Measurements from ENCODE around the gene MCRS1. TPM values are rescaled to one million over a fixed set of nuclear protein-coding genes. Genes with fewer than 3 reads are reported as not detected.
A peak's percentile ranks its signal among the peaks of the same experiment; 100 is the strongest.

MCRS1 gene
- total RNA-seq, 1 experiment from 2014 or later, result 86.8 TPM

DNA sequence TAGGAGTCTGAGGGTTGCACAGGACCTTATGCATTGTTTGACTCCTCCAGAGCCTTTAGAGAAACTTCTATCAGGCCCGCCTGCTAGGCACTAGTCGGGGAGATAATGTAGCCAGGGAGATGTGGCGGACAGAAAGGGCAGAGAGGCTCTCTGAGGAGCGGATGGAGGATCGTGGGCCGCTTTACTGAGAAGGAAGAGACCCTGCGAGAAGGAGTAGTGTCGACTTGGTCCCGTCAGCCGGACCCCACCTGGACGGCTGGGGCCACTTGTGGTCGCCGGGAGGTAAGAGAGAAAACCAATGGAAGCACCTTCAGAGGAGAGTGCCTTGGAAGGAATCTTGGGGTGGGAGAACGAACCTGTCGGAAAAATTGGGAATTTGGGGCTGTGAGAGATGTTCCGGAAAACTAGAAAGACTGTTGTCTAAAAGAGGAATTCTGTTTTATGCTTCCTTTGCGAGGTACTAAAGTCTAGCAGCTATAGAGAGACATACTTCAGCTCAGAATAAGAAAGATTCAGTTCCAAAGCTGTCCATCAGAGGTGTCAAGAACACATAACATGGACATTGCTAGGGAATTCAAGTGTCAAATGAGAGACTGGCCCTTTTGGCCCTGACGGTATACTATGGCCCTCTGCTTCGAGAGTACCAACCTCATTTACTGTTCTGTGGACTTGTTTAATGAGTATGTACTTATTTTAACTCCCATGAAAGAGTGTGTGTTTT, 660 bp upstream of the MCRS1 start:
- POLR2A ChIA-PET (ENCODE audit: unreplicated experiment), result no interaction called here
- intact Hi-C loops (cut with micrococcal nuclease), result no loop called here
- no peaks in the 10 kb centered on the region for H3F3A ChIP-seq (ENCODE audit: low read length, unreplicated experiment)

DNA sequence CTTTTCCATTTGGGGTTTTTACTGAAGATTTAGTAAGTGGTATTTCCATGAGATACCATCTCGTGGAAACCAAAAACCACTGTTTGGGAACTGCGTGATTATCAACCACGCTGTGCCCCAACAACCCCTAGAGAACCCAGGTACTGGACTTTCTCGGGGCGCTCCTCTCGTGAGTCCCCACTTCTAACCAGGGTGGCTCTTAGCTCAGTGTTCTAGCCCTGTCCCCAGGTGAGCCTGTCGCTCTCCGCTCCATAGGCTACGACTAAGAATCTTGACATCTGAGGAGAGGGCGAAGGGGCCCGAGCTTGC, 686 bp downstream of the MCRS1 start:
- POLR2A ChIA-PET (ENCODE audit: unreplicated experiment), result interaction anchor here (0.6 kb wide), 1 partner anchor 219 kb away, joined by 3 read pairs; no protein-coding TSS in a partner anchor
- Histone ChIP-seq H3K27me3 (ENCODE audit: low read length) (no peaks in the 10 kb centered on the region), H4K20me1 (ENCODE audit: low read length) (0 out of 2 replicates have a peak, but pooled peaks cover 6% of the 10 kb centered on the region), H3K9me3 (ENCODE audit: low read length) (no peaks in the 10 kb centered on the region), H3K4me2 (ENCODE audit: low read length) (peak overlapping the region; percentile 98), H3K9me2 (replicated peaks; ENCODE audit: low read length) (no peaks in the 10 kb centered on the region), H3K79me2 (ENCODE audit: low read length) (peaks cover 65% of the 10 kb centered on the region), H2AFZ (ENCODE audit: low read length) (peak overlapping the region; percentile 95), H3K9ac (ENCODE audit: low read length) (peak overlapping the region; percentile 95), H3K4me1 (ENCODE audit: insufficient read depth, low read length) (peaks cover 13% of the 10 kb centered on the region; the same call in 1 of the 2 replicates), H3K36me3 (ENCODE audit: low read depth, low read length) (peaks cover 18% of the 10 kb centered on the region; the same call in 1 of the 2 replicates), H3F3A (ENCODE audit: low read length, unreplicated experiment) (no peaks in the 10 kb centered on the region), H3K4me3 (ENCODE audit: low read length) (peak overlapping the region; percentile 92), H3K27ac (ENCODE audit: low read length) (peak overlapping the region; percentile 62)
- peak; percentile 14 for ATAC-seq
- BruUV-seq (replicated peaks), result no TSS peak
- intact Hi-C loops (cut with micrococcal nuclease), result no loop called here
- CTCF ChIA-PET, result interaction anchor here (1.3 kb wide), 1 partner anchor 13 kb away, joined by 6 read pairs; no protein-coding TSS in a partner anchor
- TF ChIP-seq CTCF (conservative IDR thresholded peaks at IDR 0.05; ENCODE audit: low read depth, low read length) (no peak), EZH2 (IDR thresholded peaks at IDR 0.05; ENCODE audit: low read length, unreplicated experiment) (no peak), EZH2phosphoT487 (IDR thresholded peaks at IDR 0.05; ENCODE audit: borderline replicate concordance, low read length) (no peak)
- no peak for DNase-seq

More for the DNA sequence above, 660 bp upstream of the MCRS1 start:
- Histone ChIP-seq H4K20me1 (ENCODE audit: low read length) (0 out of 2 replicates have a peak, but pooled peaks cover 6% of the 10 kb centered on the region), H3K36me3 (ENCODE audit: low read depth, low read length) (peaks cover 14% of the 10 kb centered on the region; the same call in 1 of the 2 replicates), H3K4me1 (ENCODE audit: insufficient read depth, low read length) (peaks cover 13% of the 10 kb centered on the region; the same call in 1 of the 2 replicates), H3K9me3 (ENCODE audit: low read length) (no peaks in the 10 kb centered on the region), H3K27me3 (ENCODE audit: low read length) (no peaks in the 10 kb centered on the region), H3K4me2 (ENCODE audit: low read length) (peak overlapping the region; percentile 98), H3K9me2 (replicated peaks; ENCODE audit: low read length) (no peaks in the 10 kb centered on the region), H2AFZ (ENCODE audit: low read length) (peak overlapping the region; percentile 95), H3K27ac (ENCODE audit: low read length) (peak overlapping the region; percentile 62), H3K4me3 (ENCODE audit: low read length) (peak overlapping the region; percentile 92), H3K79me2 (ENCODE audit: low read length) (peaks cover 65% of the 10 kb centered on the region), H3K9ac (ENCODE audit: low read length) (peak overlapping the region; percentile 95)
- ATAC-seq, result peak; percentile 62
- TSS peak; percentile 66 for BruUV-seq (replicated peaks)
- CTCF ChIA-PET, result interaction anchor here (1.0 kb wide), 1 partner anchor 12 kb away, joined by 3 read pairs; no protein-coding TSS in a partner anchor
- TF ChIP-seq EZH2 (IDR thresholded peaks at IDR 0.05; ENCODE audit: low read length, unreplicated experiment) (no peak), CTCF (conservative IDR thresholded peaks at IDR 0.05; ENCODE audit: low read depth, low read length) (no peak), EZH2phosphoT487 (IDR thresholded peaks at IDR 0.05; ENCODE audit: borderline replicate concordance, low read length) (no peak)
- peak; percentile 29 for DNase-seq

- Histone ChIP-seq H3K9me2 (replicated peaks; ENCODE audit: low read length) (no peaks in the 10 kb centered on the region), H4K20me1 (ENCODE audit: low read length) (0 out of 2 replicates have a peak, but pooled peaks cover 6% of the 10 kb centered on the region), H3K9ac (ENCODE audit: low read length) (no peak overlapping the region), H3K9me3 (ENCODE audit: low read length) (no peaks in the 10 kb centered on the region), H3K27ac (ENCODE audit: low read length) (no peak overlapping the region), H3K4me3 (ENCODE audit: low read length) (no peak overlapping the region; the same call in 1 of the 2 replicates), H3K36me3 (ENCODE audit: low read depth, low read length) (peaks cover 20% of the 10 kb centered on the region; the same call in 1 of the 2 replicates), H3K79me2 (ENCODE audit: low read length) (peaks cover 57% of the 10 kb centered on the region), H3F3A (ENCODE audit: low read length, unreplicated experiment) (no peaks in the 10 kb centered on the region), H3K4me2 (ENCODE audit: low read length) (peak overlapping the region; percentile 98), H2AFZ (ENCODE audit: low read length) (no peak overlapping the region), H3K4me1 (ENCODE audit: insufficient read depth, low read length) (peaks cover 13% of the 10 kb centered on the region; the same call in 1 of the 2 replicates), H3K27me3 (ENCODE audit: low read length) (no peaks in the 10 kb centered on the region)
- no TSS peak for BruUV-seq (replicated peaks)
- TF ChIP-seq CTCF (conservative IDR thresholded peaks at IDR 0.05; ENCODE audit: low read depth, low read length) (no peak), EZH2 (IDR thresholded peaks at IDR 0.05; ENCODE audit: low read length, unreplicated experiment) (no peak), EZH2phosphoT487 (IDR thresholded peaks at IDR 0.05; ENCODE audit: borderline replicate concordance, low read length) (no peak)
- intact Hi-C loops (cut with micrococcal nuclease), result no loop called here
- DNase-seq (no peak), ATAC-seq (no peak)
- ChIA-PET CTCF (interaction anchor here (1.3 kb wide), 1 partner anchor 14 kb away, joined by 6 read pairs; no protein-coding TSS in a partner anchor), POLR2A (ENCODE audit: unreplicated experiment) (no interaction called here)
These were observed 1.6 kb downstream of the MCRS1 start for GRCh38 chr12:49566361-49566760.

Measured in PC-3 (cell line).